ENCODE measurements around the gene GMDS.

DNA sequence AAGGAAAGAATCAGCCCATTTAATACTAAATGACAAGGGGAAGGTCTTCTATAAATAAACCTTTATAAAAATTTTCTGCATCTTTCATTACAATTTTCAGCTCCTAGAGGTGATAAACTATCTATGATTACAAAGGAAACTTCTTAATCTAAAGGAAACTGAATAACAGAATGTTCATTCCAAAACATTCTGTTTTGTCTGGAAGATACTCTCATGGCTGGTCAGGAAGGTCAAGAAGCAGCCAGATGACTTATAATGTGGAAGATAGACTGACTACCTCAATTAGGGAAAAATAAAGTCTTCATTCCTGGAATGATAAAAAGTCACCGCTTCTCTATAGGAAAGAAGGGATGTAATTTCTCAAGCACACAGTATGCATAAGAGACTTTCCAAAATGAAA, 131.3 kb downstream of the GMDS start:
- TF ChIP-seq, protein P1, sequence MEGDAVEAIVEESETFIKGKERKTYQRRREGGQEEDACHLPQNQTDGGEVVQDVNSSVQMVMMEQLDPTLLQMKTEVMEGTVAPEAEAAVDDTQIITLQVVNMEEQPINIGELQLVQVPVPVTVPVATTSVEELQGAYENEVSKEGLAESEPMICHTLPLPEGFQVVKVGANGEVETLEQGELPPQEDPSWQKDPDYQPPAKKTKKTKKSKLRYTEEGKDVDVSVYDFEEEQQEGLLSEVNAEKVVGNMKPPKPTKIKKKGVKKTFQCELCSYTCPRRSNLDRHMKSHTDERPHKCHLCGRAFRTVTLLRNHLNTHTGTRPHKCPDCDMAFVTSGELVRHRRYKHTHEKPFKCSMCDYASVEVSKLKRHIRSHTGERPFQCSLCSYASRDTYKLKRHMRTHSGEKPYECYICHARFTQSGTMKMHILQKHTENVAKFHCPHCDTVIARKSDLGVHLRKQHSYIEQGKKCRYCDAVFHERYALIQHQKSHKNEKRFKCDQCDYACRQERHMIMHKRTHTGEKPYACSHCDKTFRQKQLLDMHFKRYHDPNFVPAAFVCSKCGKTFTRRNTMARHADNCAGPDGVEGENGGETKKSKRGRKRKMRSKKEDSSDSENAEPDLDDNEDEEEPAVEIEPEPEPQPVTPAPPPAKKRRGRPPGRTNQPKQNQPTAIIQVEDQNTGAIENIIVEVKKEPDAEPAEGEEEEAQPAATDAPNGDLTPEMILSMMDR (IDR thresholded peaks at IDR 0.05; ENCODE audit: extremely low read depth in 1 of 2, insufficient read depth in 1 of 2, low read depth in 1 of 2, low read length in 2 of 2) = no peak
- TF ChIP-seq POLR2A (IDR thresholded peaks at IDR 0.05; ENCODE audit: low read depth, low read length) = no peak
- TF ChIP-seq, protein P2, sequence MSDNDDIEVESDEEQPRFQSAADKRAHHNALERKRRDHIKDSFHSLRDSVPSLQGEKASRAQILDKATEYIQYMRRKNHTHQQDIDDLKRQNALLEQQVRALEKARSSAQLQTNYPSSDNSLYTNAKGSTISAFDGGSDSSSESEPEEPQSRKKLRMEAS (IDR thresholded peaks at IDR 0.05; ENCODE audit: insufficient read depth, insufficient read length) = no peak
- TF ChIP-seq EZH2 (IDR thresholded peaks at IDR 0.05; ENCODE audit: borderline replicate concordance, low read depth, low read length, severe bottlenecking) = no peak

All from endothelial cell of umbilical vein (primary cell).